HG03342 (cell line): ENCODE measurements around the gene CAND1.

Experiments
- ATAC-seq: cut with Tn5 transposase; IDR thresholded peaks from one replicate; pipeline ENCODE4 v1.9.1; 2021; ENCODE audit warnings: mild to moderate bottlenecking, moderate library complexity; ENCODE audit not compliant: unreplicated experiment

Gene CAND1

DNA sequence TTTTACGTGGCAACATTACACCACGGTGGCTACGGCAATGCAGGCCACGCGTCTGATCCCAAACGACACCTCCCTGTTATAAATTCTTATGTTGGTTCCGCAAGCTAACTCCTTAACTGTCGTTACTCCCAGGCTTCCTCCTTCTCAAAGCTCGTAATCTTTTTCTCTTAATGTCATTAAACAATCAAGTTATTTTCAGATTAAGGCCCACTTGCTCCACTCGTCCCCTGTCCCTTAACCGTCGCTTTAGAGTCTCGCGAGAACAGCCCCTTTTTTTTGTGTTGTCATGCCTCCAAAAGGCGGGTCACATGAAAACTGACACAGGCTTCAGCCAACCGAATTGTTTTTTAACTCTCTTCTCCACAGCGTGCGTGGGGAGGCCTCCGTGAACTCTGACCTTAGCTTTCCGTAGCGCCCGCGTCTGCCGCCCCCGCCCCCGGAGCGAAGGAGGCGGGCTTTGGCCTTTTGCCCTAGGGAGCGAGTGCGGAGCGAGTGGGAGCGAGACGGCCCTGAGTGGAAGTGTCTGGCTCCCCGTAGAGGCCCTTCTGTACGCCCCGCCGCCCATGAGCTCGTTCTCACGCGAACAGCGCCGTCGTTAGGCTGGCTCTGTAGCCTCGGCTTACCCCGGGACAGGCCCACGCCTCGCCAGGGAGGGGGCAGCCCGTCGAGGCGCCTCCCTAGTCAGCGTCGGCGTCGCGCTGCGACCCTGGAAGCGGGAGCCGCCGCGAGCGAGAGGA is at the start of gene CAND1:
TSS of gene CAND1 (plus strand) at position 463 of the 737 bp plus-strand sequence. CDS start 360 bp downstream, outside the sequence.
- peak; percentile 74 for ATAC-seq

DNA sequence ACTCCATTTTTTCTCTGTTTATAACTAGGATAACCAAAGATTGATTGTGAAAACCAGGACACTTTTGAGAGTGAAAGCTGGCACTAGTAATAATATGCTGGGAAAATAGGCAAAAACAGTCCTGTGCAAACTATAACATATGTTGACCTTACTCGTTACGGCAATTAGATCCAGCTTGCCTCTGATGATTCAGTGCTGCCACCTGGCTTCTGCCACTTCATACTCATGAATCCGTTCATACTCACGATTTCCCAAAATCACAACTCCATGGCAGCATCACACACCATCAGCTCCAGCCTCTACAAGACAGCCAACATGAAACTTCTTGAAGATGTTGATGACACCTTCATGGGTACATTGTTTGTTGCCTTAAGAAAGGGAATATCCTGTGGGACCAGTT is 49.1 kb upstream of the CAND1 start:
- no peak for ATAC-seq

DNA sequence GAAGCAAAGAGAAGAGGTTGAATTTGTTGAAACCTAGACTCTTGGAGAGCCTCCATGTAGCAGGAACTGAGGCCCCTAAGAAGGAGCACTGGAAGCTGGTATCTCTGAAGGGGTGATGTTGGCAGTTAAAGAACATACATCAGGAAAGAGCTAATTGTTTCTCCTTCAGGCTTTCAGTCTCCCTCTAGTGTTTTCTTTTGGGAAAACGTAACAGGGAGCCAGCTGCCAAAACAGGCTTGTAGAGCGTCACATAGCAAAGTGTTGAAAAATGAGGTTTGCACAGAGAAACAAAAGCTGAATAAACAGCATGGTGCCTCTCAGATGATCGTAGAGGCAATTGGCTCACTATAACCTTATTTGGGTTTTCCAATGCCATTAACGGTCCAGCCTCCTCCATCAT is 46.9 kb upstream of the CAND1 start:
- no peak for ATAC-seq

DNA sequence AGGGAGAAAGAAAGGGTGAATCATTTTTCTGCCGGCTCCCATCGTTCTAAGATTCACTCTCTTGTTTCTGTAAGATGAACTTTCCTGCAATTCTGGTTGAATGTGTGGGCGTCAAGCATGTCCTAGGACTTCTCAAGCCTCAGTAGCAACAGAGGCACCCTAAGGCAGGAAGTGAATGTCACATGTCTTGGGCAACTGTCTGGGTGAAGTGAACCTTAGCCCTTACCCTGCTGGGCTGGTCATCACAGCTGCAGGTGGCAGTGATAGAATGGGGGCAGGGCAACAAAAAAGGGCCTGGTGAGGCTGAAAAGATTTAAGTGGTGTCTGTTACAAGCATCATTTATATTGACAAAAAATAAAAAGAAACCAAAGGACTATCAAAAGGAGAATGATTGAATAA is 45.9 kb upstream of the CAND1 start:
- ATAC-seq: no peak

DNA sequence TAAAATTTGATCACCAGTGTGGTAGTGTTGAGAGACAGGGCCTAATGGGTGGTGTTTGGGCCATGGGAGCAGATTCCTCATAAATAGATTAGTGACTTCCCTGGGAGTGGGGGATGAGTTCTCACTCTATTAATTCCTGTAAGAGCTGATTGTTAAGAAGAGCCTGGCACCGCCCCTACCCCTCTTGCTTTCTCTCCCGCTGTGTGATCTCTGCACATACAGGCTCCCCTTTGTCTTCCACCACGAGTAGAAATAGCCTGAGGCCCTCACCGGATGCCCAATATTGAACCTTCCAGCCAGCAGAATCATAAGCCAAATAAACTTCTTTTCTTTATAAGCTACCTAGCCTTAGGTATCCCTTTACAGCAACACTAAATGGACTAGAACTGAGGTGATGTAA is 31.9 kb upstream of the CAND1 start:
- ATAC-seq: no peak

DNA sequence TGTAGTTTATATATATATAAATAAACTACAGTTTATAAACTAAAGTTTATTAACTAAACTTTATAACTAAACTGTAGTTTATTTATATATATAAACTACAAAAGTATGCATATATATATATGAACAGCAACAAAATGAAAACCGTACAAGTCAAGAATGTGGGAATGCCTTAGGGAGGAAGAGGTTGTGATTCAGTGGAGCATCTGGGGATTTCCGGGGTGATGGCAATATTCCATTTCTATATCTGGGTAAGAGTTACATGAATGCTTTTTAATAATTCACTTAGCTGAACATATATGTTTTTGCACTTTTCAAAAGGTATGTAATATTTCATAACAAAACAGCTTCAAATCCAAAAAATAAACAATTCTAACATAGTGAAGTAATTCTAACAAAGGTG is 30.1 kb upstream of the CAND1 start:
- no peak for ATAC-seq

DNA sequence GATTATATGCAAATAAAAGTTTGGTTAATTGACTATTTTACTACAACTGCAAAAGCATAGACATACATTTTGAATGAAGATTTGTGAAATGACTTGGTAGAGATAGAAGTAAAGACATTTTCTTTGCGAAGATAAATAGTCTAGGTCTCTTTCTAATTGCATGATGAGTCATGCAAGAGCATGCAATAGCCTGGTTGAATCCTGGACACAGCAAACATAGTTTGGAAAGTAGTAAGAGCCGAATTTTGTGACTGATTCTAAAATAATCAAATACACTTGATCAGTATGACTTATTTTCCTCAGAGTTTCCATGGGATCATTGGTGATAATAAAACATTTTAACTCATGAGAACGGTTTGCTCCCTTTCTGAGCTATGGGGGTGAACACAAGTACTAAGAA is 27.7 kb upstream of the CAND1 start:
- no peak for ATAC-seq

DNA sequence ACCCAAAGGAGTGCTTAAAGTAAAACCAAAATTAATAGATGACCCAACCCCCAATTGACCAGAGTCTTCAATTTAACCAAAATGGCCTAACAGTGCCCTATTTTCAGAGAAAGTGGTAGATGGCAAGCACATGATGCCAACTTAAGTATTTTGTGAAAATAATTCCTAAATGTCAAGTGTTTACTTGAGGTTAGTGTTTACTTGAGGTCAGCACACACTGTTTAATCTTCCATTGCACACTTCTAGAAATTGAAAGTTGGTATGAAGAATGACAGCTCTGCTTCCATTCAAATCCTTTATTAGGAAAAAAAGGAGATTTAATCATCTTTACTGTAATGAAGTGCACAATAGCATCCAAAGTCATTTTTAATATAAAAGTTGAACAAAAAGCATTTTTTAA is 25.9 kb upstream of the CAND1 start:
- no peak for ATAC-seq

DNA sequence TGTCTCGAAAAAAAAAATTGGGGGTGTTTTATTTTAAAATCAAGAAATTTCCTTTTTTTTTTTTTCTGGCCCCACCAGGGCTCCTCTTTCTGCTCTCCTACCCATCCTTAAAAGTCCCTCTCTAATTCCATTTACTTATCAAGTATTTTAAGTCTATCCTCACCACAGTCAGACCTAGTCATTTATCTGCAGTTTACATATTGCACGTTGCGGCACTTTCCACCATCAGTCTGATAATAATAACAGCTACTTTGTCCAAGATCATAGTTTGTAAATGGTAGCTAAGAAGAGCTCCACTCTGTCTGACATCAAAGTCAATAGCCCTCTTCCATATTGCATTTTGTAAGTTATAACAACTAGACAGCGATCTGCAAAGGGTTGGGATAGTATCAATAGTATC is 23.6 kb upstream of the CAND1 start:
- ATAC-seq: no peak

DNA sequence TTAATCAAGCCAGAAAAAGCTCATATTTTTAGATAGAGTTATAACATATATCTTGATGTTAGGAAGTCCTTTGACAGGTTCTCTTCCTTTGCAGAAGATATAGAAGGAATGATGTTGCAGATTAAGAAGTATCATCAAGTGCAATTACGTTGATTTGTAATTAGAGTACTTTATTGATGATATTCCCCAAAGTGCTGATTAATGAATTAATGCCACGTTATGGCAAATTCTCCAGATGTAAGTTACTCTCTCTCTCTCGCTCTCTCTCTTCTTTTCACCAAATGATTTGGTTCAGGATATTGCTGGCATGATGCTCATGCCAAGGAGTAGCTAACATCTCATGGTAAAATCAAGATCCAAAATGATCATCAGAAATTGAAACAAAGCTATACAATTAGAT is 18.1 kb upstream of the CAND1 start:
- no peak for ATAC-seq

DNA sequence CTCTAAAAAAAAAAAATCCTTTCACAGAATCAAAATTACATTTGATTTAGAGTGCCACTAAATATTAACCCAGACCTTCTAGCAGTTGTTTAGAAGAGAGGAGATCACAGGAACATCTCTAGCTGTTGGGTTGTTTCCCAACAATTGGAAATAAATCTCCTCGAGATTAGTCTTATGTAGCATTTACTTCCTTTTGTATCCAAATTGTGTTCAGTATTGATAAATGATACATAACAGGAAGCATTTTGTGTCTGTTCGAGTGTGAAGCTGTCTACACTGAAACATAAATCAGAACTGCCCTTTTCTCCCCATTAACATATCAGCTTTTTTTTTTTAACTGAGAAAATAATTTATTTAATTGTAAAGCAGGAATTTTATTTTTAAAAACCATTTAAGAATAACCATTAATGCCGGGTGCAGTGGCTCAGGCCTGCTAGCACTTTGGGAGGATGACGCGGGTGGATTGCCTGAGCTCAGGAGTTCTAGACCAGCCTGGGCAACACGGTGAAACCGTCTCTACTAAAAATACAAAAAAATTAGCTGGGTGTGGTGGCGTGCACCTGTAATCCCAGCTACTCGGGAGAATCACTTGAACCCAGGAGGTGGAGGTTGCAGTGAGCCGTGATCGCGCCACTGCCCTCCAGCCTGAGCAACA is 14.7 kb upstream of the CAND1 start:
- ATAC-seq: no peak

DNA sequence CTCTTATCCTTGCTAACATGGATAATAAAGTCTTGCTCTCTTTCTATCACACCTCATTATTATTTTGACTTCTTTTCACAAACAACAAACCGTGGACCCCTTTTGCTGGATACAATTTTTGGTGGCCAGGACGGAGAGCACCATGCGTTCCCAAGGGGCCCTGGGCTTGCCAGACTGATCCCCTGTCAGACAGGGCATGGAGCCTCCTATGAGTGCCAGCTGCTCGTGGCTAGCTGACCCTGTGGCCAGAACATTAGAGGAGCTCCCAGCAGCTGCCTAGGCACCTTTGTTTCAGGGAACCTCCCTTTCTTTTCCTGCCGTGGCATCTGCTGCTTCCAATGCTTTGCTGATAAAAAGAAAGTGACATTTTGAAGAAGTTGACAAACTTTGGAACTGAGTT is 12.5 kb upstream of the CAND1 start:
- no peak for ATAC-seq

DNA sequence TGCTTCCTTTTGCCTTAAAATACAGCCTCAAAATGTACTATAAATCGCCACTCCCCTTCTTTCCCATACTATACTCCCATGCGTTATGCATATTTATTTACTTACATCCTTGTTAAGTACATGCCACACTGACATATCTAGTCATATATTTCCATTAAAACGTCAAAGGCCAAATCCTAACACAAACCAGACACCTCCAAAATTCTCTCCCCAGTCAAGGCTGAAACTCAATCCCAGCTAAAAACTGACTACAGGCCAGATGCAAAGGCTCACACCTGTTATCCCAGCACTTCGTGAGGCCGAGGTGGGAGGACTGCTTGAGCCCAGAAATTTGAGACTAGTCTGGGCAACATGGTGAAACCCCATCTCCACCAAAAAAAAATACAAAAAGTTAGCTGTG is 5.7 kb upstream of the CAND1 start:
- no peak for ATAC-seq

DNA sequence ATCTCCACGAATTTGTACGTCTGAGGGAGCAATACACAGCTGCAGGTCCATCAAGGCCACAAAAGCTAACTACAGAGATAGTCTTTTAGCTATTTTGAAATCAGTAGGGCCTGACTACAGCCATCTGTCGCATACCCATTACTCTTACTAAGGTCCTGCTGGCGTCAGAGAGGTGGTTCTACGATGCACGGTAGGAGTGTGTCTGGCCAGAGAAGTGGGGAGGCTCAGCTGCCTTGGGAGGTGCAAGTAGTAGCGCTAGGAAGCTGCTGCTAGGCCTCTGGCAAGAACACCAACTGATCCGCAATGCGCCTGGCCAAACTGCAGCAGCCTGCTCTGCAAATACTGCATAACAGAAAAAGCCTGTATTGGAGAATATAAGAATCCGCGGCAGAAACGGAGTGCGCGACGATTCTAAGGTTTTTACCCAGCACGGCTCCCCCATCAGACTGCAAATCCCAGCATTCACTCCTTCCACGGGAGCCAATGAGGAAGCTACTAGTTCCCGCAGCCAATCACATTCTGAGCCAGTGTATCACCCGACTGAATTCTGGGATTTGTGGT is 743 bp upstream of the CAND1 start:
- peak; percentile 80 for ATAC-seq

DNA sequence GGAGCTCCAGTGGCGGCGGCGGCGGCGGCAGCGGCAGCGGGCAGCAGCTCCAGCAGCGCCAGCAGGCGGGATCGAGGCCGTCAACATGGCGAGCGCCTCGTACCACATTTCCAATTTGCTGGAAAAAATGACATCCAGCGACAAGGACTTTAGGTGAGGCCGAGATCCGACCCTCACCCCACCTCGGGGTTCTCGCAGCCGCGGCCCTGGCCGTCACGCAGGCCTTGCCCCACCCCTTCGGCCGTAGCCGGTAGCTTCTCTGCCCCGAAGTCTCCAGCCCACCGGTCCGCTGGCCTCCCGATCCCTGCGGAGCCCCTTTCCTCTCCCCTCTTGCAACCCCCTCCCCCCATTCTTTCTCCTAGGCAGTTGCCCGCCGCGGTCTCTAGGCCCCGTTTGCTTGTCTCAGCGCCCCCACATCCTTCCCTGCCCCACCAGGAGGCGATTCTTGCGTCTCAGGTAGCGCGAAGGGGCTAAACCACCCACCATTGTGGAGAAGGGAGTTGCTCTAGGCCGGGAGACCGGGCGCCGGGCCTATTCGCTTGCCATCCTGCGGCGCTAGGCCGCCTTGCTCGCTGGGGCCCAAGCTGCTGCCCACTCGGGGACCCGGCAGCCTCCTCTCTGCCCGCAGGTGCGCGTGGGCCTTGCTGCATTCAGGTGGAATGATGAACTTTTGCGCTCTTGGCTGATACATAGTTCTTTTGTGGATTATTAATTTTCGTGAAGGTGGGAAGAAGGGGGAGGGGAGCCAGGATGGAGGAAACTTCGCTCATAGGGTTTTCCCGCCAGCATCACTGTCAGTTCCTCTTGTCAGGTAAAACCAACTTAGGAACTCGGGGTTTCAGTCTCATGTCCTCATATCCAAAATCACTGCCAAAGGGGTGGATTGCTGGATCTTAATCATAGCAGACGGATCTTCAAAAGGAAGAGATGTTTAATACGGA is 745 bp downstream of the CAND1 start:
- peak; percentile 1 for ATAC-seq

DNA sequence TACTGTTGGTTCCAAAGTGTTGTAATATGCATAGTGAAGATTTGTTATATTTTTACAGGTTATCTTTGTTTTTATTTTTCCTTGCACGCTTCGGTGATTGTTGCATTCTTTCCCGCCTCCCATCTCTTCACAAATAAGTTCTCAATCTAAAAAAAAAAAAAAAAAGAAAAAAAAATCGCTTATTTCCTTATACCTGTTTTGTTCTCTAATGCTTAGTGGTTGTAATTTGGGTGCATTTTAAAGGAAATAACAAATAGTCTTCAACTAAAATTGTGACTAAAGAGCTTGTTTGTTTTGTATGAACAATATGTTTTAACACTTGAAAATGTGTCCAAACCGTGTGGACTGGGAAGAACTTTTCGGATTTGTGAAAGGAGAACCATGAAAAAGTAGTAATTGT is 1.5 kb downstream of the CAND1 start:
- no peak for ATAC-seq

DNA sequence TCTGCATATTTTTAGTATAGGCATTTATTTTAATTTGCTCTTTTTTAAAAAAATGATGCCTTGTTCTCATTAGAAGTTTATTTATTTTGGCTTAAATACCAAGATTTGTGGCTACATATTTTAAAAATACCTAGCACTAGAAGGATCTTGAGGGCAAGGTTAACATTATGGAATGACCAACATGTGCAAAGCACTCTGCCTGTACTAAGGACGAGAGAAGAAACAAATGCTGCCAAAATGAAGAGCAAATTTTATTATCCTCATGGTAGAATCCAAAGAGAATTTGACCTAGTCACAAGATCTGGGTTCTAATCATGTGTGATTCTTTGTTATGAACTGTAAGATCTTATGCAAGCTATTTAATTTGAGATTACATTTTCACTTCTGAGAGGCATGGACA is 2.8 kb downstream of the CAND1 start:
- no peak for ATAC-seq

DNA sequence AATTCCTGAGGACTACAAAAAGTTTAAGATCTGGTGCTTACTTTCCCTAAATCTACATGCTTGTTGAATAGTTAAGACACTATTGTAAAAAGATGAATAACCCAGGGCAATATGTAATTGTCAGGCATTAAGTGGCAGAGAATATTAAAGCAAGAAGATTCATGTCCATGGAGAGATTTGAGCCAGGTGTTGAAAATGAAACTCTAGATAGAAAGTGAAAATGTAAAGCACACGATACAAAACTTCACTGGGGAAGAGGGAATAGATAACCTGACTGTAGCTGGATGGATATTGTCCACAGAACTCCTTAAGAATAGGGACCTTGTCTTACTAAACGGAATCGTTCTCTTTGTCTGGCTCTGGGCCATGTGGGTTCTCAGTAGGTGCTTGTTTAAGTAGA is 5.0 kb downstream of the CAND1 start:
- ATAC-seq: no peak

DNA sequence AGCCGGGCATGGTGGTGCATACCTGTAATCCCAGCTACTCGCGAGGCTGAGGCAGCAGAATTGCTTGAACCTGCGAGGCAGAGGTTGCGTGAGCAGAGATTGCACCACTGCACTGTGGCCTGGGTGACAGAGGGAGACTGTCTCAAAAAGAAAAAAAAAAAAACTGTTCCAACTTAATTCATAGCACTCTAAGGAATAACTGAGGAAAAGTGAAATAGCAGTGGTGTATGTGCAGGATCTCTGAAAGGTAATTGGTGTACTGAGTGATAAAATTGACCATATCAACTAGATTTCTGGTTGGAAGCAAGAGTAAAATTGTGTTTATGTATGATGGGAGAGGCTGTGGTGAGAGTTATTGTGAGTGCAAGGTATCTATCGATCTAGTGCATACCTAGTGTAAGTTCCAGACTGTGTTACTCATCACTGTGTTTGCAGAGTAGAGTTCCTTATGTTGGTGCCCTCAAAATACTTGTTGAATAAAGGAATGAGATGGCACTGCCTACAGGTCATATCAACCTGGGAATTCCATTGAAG is 6.3 kb downstream of the CAND1 start:
- no peak for ATAC-seq

DNA sequence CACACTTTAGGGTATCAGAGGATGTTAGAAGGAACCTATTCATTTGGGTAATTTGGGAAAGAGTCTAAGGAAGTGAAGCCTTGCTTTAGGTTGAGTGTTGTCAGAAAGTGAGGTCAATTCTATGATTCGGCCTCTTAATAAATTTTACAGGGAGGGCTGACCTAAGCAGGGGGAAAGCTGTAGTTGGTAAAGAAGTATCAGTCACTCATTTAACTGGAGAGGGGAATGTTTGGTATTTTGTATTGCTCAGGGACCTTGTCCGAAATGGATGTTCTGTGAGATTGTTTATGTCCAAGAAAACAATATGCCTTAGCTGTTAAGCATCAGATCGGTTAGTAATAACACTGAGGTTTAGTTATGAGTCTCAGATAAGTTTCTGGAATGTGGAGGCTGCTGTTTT is 7.3 kb downstream of the CAND1 start:
- no peak for ATAC-seq

DNA sequence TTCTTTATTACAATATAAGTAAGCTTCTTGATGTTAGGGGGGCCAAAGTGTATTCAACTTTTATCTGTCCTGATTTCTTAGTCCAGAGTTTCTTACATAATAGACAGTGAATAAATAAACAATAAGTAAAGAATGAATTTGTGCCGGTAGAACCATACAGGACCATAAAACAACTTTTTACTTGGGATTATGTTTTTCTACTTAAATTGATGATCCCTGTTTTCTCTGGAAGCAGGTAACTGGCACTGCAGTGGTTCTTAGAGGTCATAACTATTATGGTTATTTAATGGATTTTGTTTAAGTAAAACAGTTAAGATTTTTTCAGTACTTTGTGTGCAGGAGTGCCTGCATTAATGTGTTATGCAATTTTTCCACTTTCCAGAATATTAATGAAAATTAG is 10.5 kb downstream of the CAND1 start:
- ATAC-seq: no peak
